Activated CD4-positive, alpha-beta T cell treated with anti-CD3 and anti-CD28 coated beads, Interleukin-2, amount 50 U/mL, for 1 hour (primary cell): ENCODE measurements around the gene SPINDOC.

Source experiments
- DNase-seq: peaks from one replicate; pipeline ENCODE4 v3.0.0-alpha.2; 2020

The SPINDOC gene

GRCh38 chr11:63834535-63835157 lies 21.4 kb downstream of the SPINDOC start:
- DNase-seq: no peak

- no peak for DNase-seq
These were observed 21.9 kb downstream of the SPINDOC start for GRCh38 chr11:63835158-63835545.

- peak; percentile 74 for DNase-seq
These were observed 23.9 kb downstream of the SPINDOC start for GRCh38 chr11:63837027-63837688.

- no peak for DNase-seq
These were observed 24.5 kb downstream of the SPINDOC start for GRCh38 chr11:63837739-63838138.

GRCh38 chr11:63838150-63838677 lies 25.0 kb downstream of the SPINDOC start:
- no peak for DNase-seq

- peak; percentile 100 for DNase-seq
These were observed 25.6 kb downstream of the SPINDOC start, which contains the start of gene MARK2 for GRCh38 chr11:63838678-63839507. MARK2 (plus strand) TSS chr11:63839110; CDS start chr11:63839507, 397 bp downstream.

GRCh38 chr11:63839508-63840355 lies 26.5 kb downstream of the SPINDOC start:
- DNase-seq: peak; percentile 15

GRCh38 chr11:63840356-63841060 lies 27.3 kb downstream of the SPINDOC start:
- no peak for DNase-seq

GRCh38 chr11:63841554-63841953 lies 28.3 kb downstream of the SPINDOC start:
- DNase-seq: no peak

- no peak for DNase-seq
These were observed 29.8 kb downstream of the SPINDOC start for GRCh38 chr11:63843041-63843440.

GRCh38 chr11:63844836-63845235 lies 31.6 kb downstream of the SPINDOC start:
- no peak for DNase-seq

GRCh38 chr11:63845303-63845702 lies 32.0 kb downstream of the SPINDOC start:
- DNase-seq: no peak

- DNase-seq: no peak
These were observed 32.7 kb downstream of the SPINDOC start for GRCh38 chr11:63845911-63846310.

GRCh38 chr11:63846897-63847296 lies 33.6 kb downstream of the SPINDOC start:
- DNase-seq: no peak

- no peak for DNase-seq
These were observed 34.1 kb downstream of the SPINDOC start for GRCh38 chr11:63847363-63847762.

GRCh38 chr11:63849691-63850090 lies 36.4 kb downstream of the SPINDOC start:
- DNase-seq: no peak

- DNase-seq: no peak
These were observed 37.7 kb downstream of the SPINDOC start for GRCh38 chr11:63850920-63851319.

- no peak for DNase-seq
These were observed 38.1 kb downstream of the SPINDOC start for GRCh38 chr11:63851364-63851763.

GRCh38 chr11:63853476-63853875 lies 40.2 kb downstream of the SPINDOC start:
- no peak for DNase-seq

- no peak for DNase-seq
These were observed 41.4 kb downstream of the SPINDOC start for GRCh38 chr11:63854696-63855095.

- no peak for DNase-seq
These were observed 42.7 kb downstream of the SPINDOC start for GRCh38 chr11:63855975-63856374.
